NT2/D1 (cell line): ENCODE data around the gene C5AR2.

ENCODE experiments used
- SUZ12 ChIP-seq: IDR thresholded peaks from 2 replicates; pipeline ENCODE4 v1.6.1; 2011; ENCODE audit not compliant: insufficient read length, insufficient read depth; ENCODE audit errors: extremely low read depth
- YY1 ChIP-seq: IDR thresholded peaks from 2 replicates; pipeline ENCODE4 v1.6.1; 2011; ENCODE audit not compliant: insufficient read length, insufficient read depth
- ZNF274 ChIP-seq: IDR thresholded peaks from 2 replicates; pipeline ENCODE4 v1.6.1; 2011; ENCODE audit warnings: mild to moderate bottlenecking, low read depth, low read length

DNA sequence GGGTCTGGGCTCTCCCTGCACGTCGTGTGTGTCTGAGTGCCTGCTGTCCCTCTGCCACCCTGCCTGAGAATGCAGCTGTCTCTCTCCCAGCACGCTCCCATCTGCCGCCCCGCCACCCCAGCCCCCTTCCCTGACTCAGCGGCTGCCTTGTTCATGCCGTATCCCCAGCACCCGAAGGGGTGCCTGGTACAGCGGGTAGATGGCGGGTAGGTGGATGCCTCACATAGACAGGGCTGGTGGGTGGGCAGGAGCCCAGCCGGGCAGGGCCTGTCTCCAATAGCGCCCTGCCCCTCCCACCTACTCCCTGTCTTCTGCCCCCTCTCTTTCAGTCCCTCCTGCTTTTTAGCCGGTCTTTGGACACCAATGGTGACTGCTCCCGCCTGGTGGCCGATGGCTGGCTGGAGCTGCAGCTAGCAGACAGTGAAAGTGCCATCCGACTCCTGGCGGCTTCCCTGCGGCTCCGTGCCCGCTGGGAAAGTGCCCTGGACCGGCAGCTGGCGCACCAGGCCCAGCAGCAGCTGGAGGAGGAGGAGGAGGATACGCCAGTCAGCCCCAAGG, 47.5 kb downstream of the C5AR2 start:
- no peak for TF ChIP-seq YY1
- TF ChIP-seq ZNF274: no peak
- no peak for TF ChIP-seq SUZ12
